Osteoblast (primary cell): Measurements from ENCODE around the gene C10orf88. TPM values are rescaled to one million over a fixed set of nuclear protein-coding genes. Genes with fewer than 3 reads are reported as not detected.

ENCODE experiments used
- DNase-seq: peaks from one replicate; pipeline ENCODE4 v3.0.0; 2011; ENCODE audit warnings: low spot score, mixed read lengths; ENCODE audit not compliant: insufficient read length; ENCODE audit errors: missing footprints
- H2AFZ ChIP-seq: 2 replicates; pipeline ENCODE4 v1.6.0; 2011; ENCODE audit warnings: mild to moderate bottlenecking, low read length
- H3K27ac ChIP-seq: 2 replicates; pipeline ENCODE4 v1.5.1; 2011; ENCODE audit warnings: mild to moderate bottlenecking, low read depth, low read length, moderate library complexity
- H3K27me3 ChIP-seq: 2 replicates; pipeline ENCODE4 v1.6.0; 2012; ENCODE audit warnings: mild to moderate bottlenecking, control low read depth, inconsistent platforms, low read length, moderate library complexity; ENCODE audit not compliant: insufficient read depth
- H3K36me3 ChIP-seq: 2 replicates; pipeline ENCODE4 v1.5.1; 2011; ENCODE audit warnings: mild to moderate bottlenecking, low read length, control low read depth, moderate library complexity; ENCODE audit not compliant: insufficient read depth
- H3K4me1 ChIP-seq: 2 replicates; pipeline ENCODE4 v1.5.1; 2011; ENCODE audit warnings: mild to moderate bottlenecking, low read length, control low read depth, moderate library complexity; ENCODE audit not compliant: insufficient read depth
- H3K4me2 ChIP-seq: 2 replicates; pipeline ENCODE4 v1.6.0; 2011; ENCODE audit warnings: mild to moderate bottlenecking, low read length; ENCODE audit not compliant: insufficient read depth
- H3K4me3 ChIP-seq: fragments of 200-600 bp; sonication (generic); 3 replicates; pipeline ENCODE4 v1.5.1; 2012; ENCODE audit warnings: mild to moderate bottlenecking, low read length, inconsistent platforms; ENCODE audit not compliant: insufficient read depth
- H3K79me2 ChIP-seq: 2 replicates; pipeline ENCODE4 v1.6.0; 2012; ENCODE audit warnings: mild to moderate bottlenecking, low read length, control low read depth, inconsistent platforms; ENCODE audit not compliant: insufficient read depth
- H3K9me3 ChIP-seq: 2 replicates; pipeline ENCODE4 v1.5.1; 2011; ENCODE audit warnings: low read depth, low read length, control low read depth
- H4K20me1 ChIP-seq: 2 replicates; pipeline ENCODE4 v1.6.0; 2012; ENCODE audit warnings: mild to moderate bottlenecking, low read length, control low read depth; ENCODE audit not compliant: insufficient read depth
- total RNA-seq: library from RNA; depleted of rRNA; stranded (reverse); fragments of >200 nt; gene quantifications from 2 replicates; pipeline ENCODE4 v1.2.3, GENCODE V29; 2012
- TF ChIP-seq, protein P1 (sequence below): IDR thresholded peaks from 2 replicates; pipeline ENCODE4 v1.5.1; 2011; ENCODE audit warnings: mild to moderate bottlenecking, low read depth, low read length, moderate library complexity; ENCODE audit errors: extremely low read depth

C10orf88 gene
- total RNA-seq, 1 donor = 6.5 TPM

DNA sequence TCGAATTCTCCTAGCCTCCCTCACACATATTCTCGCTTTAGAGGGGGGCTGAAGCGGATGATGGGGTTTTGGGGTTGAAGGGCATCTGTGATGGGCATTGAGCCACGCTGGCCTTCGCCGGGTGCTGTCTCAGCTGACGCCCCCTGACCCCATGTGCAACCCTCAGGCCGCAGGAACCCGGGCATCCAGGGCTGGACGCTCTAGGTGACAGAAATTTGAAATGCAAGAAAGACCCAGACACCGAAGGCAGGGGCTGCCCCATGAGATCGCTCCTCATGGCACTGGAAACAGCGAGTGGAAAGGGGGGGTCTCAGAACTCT lies 664 bp upstream of the C10orf88 start:
- H3K4me2 ChIP-seq = peak overlapping the region; percentile 98
- peak overlapping the region; percentile 100 for H2AFZ ChIP-seq
- H3K27ac ChIP-seq = no peak overlapping the region

DNA sequence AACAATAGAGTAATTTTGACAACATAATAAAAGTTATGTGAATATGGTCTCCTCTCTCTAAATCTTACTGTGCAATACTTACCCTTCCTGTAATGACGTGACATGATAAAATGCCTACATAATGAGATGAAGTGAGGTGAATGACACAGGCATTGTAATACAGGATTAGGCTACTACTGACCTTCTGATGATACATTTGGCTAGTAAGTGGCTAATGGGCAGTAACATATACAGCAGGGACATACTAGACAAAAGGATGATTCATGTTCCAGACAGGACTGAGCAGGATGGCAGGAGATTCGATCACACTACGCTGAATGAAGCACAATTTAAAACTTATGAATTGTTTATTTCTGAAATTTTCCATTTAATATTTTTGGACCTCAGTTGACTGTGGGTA lies 4.7 kb downstream of the C10orf88 start:
- H3K27me3 ChIP-seq = no peaks in the 10 kb centered on the region
- H3K79me2 ChIP-seq = peaks cover 27% of the 10 kb centered on the region
- peaks cover 5% of the 10 kb centered on the region for H3K4me1 ChIP-seq
- DNase-seq = no peak
- H2AFZ ChIP-seq = no peak overlapping the region
- no peaks in the 10 kb centered on the region for H3K9me3 ChIP-seq
- H3K27ac ChIP-seq = no peak overlapping the region
- H3K4me3 ChIP-seq = no peak overlapping the region
- H3K36me3 ChIP-seq = peaks cover 24% of the 10 kb centered on the region
- no peaks in the 10 kb centered on the region for H4K20me1 ChIP-seq
- no peak overlapping the region for H3K4me2 ChIP-seq
- TF ChIP-seq, protein P1, sequence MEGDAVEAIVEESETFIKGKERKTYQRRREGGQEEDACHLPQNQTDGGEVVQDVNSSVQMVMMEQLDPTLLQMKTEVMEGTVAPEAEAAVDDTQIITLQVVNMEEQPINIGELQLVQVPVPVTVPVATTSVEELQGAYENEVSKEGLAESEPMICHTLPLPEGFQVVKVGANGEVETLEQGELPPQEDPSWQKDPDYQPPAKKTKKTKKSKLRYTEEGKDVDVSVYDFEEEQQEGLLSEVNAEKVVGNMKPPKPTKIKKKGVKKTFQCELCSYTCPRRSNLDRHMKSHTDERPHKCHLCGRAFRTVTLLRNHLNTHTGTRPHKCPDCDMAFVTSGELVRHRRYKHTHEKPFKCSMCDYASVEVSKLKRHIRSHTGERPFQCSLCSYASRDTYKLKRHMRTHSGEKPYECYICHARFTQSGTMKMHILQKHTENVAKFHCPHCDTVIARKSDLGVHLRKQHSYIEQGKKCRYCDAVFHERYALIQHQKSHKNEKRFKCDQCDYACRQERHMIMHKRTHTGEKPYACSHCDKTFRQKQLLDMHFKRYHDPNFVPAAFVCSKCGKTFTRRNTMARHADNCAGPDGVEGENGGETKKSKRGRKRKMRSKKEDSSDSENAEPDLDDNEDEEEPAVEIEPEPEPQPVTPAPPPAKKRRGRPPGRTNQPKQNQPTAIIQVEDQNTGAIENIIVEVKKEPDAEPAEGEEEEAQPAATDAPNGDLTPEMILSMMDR = no peak

More for the DNA sequence above, 664 bp upstream of the C10orf88 start:
- H3K79me2 ChIP-seq = peaks cover 19% of the 10 kb centered on the region
- H4K20me1 ChIP-seq = no peaks in the 10 kb centered on the region
- TF ChIP-seq, protein P1 = no peak
- peaks cover 12% of the 10 kb centered on the region for H3K4me1 ChIP-seq
- H3K27me3 ChIP-seq = no peaks in the 10 kb centered on the region
- DNase-seq = no peak
- H3K4me3 ChIP-seq = peak overlapping the region; percentile 92
- H3K9me3 ChIP-seq = no peaks in the 10 kb centered on the region
- H3K36me3 ChIP-seq = no peaks in the 10 kb centered on the region

DNA sequence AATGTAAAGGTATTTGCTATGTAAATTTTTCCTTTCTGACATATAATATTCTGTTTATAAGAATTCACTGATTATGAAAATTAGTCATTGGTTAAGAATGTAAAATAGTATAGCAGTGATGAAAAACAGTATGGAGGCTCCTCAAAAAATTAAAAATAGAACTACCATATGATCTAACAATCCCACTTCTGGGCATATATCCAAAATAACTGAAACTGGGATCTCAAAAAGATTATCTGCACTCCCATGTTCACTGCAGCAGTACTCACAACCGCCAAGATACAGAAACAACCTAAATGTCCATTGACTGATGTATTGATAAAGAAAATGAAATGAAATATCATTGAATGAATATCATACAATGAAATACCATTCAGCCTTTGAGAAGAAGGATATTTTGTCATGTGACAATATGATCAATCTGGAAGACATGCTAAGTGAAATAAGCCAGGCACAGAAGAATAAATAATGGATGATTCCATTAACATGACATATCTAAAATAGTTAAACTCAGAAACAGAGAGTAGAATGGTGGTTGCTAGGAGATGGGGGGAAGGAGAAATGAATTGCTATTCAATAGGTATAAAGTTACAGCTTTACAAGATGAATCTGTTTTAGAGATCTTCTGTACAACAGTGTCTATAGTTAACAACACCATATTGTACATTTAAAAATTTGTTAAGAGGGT lies 14.0 kb downstream of the C10orf88 start:
- Histone ChIP-seq H3K27ac (peak overlapping the region; percentile 70), H3K36me3 (peaks cover 14% of the 10 kb centered on the region), H3K9me3 (no peaks in the 10 kb centered on the region), H3K79me2 (peaks cover 9% of the 10 kb centered on the region), H3K4me3 (no peak overlapping the region), H3K4me1 (peaks cover 17% of the 10 kb centered on the region), H2AFZ (no peak overlapping the region), H3K4me2 (peak overlapping the region; percentile 50), H3K27me3 (no peaks in the 10 kb centered on the region), H4K20me1 (no peaks in the 10 kb centered on the region)
- TF ChIP-seq, protein P1 = no peak
- no peak for DNase-seq

DNA sequence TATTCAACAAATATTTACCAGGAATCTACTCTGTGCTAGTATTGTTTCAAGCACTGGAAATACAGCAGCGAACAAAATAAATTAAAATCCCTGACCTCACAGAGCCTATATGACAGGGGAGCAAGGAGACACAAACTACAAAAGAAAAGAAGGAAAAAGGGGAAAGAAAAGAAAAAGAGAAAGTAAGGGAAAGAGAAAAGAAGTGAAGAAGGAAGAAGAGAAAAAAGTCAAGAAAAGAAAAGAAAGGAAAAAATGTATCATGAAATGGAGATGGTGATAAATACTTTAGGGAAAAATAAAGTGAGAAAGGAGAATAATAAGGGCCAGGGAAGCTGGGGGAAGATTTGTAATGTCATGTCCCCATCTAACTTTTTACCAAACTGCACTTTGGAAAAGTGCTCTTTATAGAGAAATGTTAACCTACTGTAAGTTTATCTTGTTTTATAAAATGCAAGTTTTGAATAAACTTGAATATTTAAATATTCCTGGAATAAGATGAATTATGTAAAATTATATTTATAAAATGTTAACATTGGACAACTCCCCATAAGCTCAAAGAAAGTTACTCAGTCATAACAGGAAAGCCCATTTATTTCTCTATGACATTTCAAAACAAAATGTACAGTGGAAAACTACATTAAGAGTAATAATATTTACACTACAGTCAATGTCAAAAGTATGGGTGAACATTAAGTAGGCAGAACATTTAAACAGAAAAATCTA lies 14.7 kb downstream of the C10orf88 start:
- no peak overlapping the region for H2AFZ ChIP-seq
- TF ChIP-seq, protein P1 = no peak
- H3K4me2 ChIP-seq = peak overlapping the region; percentile 50
- H3K4me1 ChIP-seq = peaks cover 17% of the 10 kb centered on the region
- peaks cover 5% of the 10 kb centered on the region for H3K79me2 ChIP-seq
- H3K27me3 ChIP-seq = no peaks in the 10 kb centered on the region
- H3K36me3 ChIP-seq = peaks cover 14% of the 10 kb centered on the region
- peak overlapping the region; percentile 70 for H3K27ac ChIP-seq
- no peaks in the 10 kb centered on the region for H3K9me3 ChIP-seq
- no peak overlapping the region for H3K4me3 ChIP-seq
- no peak for DNase-seq
- H4K20me1 ChIP-seq = no peaks in the 10 kb centered on the region
